Activated naive CD8-positive, alpha-beta T cell treated with anti-CD3 and anti-CD28 coated beads, Interleukin-2, amount 10 ng/mL, durations not matched to agents 7 days and 5 days (primary cell): ENCODE data around the gene CFL2. TPM values are rescaled to one million over a fixed set of nuclear protein-coding genes. Genes with fewer than 3 reads are reported as not detected.
"Not testable (repeated sequence)": the region's sequence is repeated elsewhere in the genome, so short reads cannot be mapped to it uniquely, and the experiment has no call there.

ENCODE experiments used
- ATAC-seq: fragments of 150-1000 bp; cut with Tn5 transposase; one replicate; pipeline ENCODE4 v1.10.0; 2021; ENCODE audit warnings: low read depth, moderate library complexity
- POLR2A ChIA-PET: fragments of 350-600 bp; sonication (Branson Sonifier 250); formaldehyde crosslinking; loops from one replicate; lab custom pipeline; 2021; ENCODE audit warnings: antibody characterized with exemption; lab: Charles Lee
- DNase-seq: peaks from one replicate; pipeline ENCODE4 v3.0.0; 2021
- H3K27ac Mint-ChIP-seq: one replicate; pipeline ENCODE4 v1.8.0; 2022; ENCODE audit warnings: mild to moderate bottlenecking, mixed read lengths
- H3K27me3 Mint-ChIP-seq: one replicate; pipeline ENCODE4 v1.8.0; 2022; ENCODE audit warnings: mild to moderate bottlenecking, moderate library complexity, mixed read lengths
- H3K36me3 Mint-ChIP-seq: one replicate; pipeline ENCODE4 v1.8.0; 2021; ENCODE audit warnings: mild to moderate bottlenecking, mixed read lengths
- H3K4me1 Mint-ChIP-seq: one replicate; pipeline ENCODE4 v1.8.0; 2021; ENCODE audit warnings: mixed read lengths
- H3K4me3 Mint-ChIP-seq: one replicate; pipeline ENCODE4 v1.8.0; 2022; ENCODE audit warnings: mild to moderate bottlenecking, moderate library complexity, mixed read lengths
- H3K9me3 Mint-ChIP-seq: one replicate; pipeline ENCODE4 v1.8.0; 2021; ENCODE audit warnings: mixed read lengths
- total RNA-seq, 2 experiments: library from RNA; stranded (reverse); gene quantifications; one replicate each; pipeline ENCODE4 v1.2.3, GENCODE V29; 2021

CFL2 gene
- total RNA-seq, 2 experiments from 2014 or later, result 9.8 to 12.5 TPM

GRCh38 chr14:34700622-34701130 is 13.7 kb downstream of the CFL2 start:
- no peak for ATAC-seq
- Mint-ChIP-seq H3K4me3 (no peak overlapping the region), H3K27ac (no peak overlapping the region), H3K27me3 (no peaks in the 10 kb centered on the region), H3K9me3 (no peaks in the 10 kb centered on the region), H3K4me1 (no peaks in the 10 kb centered on the region), H3K36me3 (no peaks in the 10 kb centered on the region)
- POLR2A ChIA-PET, result interaction anchor here (0.6 kb wide), 1 partner anchor 570 kb away, joined by 9 read pairs; no protein-coding TSS in a partner anchor
- DNase-seq, result no peak

- POLR2A ChIA-PET, result interaction anchor here (0.5 to 0.6 kb wide), 3 partner anchors 365 to 571 kb away, joined by 3 to 9 read pairs (median 4); no protein-coding TSS in a partner anchor
- no peak for DNase-seq
- ATAC-seq, result no peak
- Mint-ChIP-seq H3K4me3 (no peak overlapping the region), H3K9me3 (no peaks in the 10 kb centered on the region), H3K4me1 (no peaks in the 10 kb centered on the region), H3K27ac (no peak overlapping the region), H3K36me3 (no peaks in the 10 kb centered on the region), H3K27me3 (no peaks in the 10 kb centered on the region)
Measured at GRCh38 chr14:34699873-34700621, 14.3 kb downstream of the CFL2 start.

DNA sequence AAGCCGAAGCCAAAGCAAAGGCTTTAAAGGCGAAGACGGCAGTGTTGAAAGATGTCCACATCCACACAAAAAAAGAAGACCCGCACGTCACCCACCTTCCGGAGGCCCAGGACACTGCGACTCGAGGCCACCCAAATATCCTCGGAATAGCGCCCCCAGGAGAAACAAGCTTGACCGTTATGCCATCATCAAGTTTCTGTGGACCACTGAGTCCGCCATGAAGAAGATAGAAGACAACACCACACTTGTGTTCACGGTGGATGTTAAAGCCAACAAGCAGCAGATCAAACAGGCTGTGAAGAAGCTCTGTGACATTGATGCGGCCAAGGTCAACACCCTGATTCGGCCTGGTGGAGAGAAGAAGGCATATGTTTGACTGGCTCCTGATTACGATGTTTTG is 20.2 kb downstream of the CFL2 start:
- H3K27ac Mint-ChIP-seq, H3K4me3 Mint-ChIP-seq, POLR2A ChIA-PET, H3K36me3 Mint-ChIP-seq, H3K9me3 Mint-ChIP-seq, H3K27me3 Mint-ChIP-seq, ATAC-seq, DNase-seq: not testable (repeated sequence)
- H3K4me1 Mint-ChIP-seq, result peaks cover 13% of the 10 kb centered on the region

- H3K9me3 Mint-ChIP-seq, result no peaks in the 10 kb centered on the region
- peaks cover 13% of the 10 kb centered on the region for H3K4me1 Mint-ChIP-seq
- H3K36me3 Mint-ChIP-seq, result no peaks in the 10 kb centered on the region
- peak; percentile 66 for ATAC-seq
- peak overlapping the region; percentile 67 for H3K27ac Mint-ChIP-seq
- POLR2A ChIA-PET, result no interaction called here
- peak overlapping the region; percentile 62 for H3K4me3 Mint-ChIP-seq
- peak; percentile 43 for DNase-seq
- peaks cover 4% of the 10 kb centered on the region for H3K27me3 Mint-ChIP-seq
Measured at GRCh38 chr14:34693228-34693939, 21.0 kb downstream of the CFL2 start.

DNA sequence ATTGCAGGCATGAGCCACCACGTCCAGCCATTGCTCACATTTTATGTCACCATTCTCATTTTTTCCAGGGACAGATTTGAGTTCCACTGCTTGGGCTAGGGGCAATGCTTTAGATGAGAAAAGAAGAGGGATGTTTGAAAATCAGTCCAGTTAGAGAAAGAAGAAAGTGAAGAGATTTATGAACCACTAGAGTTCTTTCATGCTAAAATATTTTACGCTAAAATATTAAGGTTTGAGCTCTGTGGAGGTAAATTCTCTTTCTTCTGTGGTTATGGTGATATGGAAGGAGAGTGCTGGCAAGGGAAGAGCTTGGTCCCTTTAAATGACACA is 21.5 kb downstream of the CFL2 start:
- DNase-seq (no peak), ATAC-seq (no peak)
- POLR2A ChIA-PET, result interaction anchor here (1.5 kb wide), 1 partner anchor 290 kb away, joined by 3 read pairs; the partner anchor contains the start of gene SRP54
- peaks cover 4% of the 10 kb centered on the region for H3K27me3 Mint-ChIP-seq
- H3K9me3 Mint-ChIP-seq, result no peaks in the 10 kb centered on the region
- peak overlapping the region; percentile 67 for H3K27ac Mint-ChIP-seq
- peak overlapping the region; percentile 62 for H3K4me3 Mint-ChIP-seq
- H3K4me1 Mint-ChIP-seq, result peaks cover 13% of the 10 kb centered on the region
- no peaks in the 10 kb centered on the region for H3K36me3 Mint-ChIP-seq

DNA sequence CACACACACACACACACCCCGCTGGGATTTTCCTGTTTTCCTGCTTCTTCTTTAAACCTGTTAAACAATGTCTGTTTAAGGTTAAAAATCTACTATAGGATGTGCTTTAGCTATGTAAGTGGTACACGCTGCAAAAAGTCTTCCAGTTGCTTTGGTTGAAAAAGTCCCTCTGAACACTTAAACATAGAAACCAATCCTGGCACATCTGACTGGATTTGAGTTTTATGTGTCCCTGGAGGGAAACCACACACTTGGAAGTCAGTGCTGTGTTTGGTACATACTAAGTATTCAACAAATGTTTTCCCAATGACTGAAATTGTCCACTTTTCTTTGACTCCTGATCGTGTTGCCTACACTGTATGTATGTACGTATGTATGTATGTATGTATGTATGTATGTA is 22.0 kb downstream of the CFL2 start:
- DNase-seq, result no peak
- no peak overlapping the region for H3K27ac Mint-ChIP-seq
- no peaks in the 10 kb centered on the region for H3K36me3 Mint-ChIP-seq
- H3K4me1 Mint-ChIP-seq, result peaks cover 13% of the 10 kb centered on the region
- no peaks in the 10 kb centered on the region for H3K9me3 Mint-ChIP-seq
- no peak for ATAC-seq
- POLR2A ChIA-PET, result interaction anchor here (1.5 kb wide), 1 partner anchor 291 kb away, joined by 3 read pairs; the partner anchor contains the start of gene SRP54
- peaks cover 8% of the 10 kb centered on the region for H3K27me3 Mint-ChIP-seq
- no peak overlapping the region for H3K4me3 Mint-ChIP-seq

GRCh38 chr14:34691206-34691605 is 23.2 kb downstream of the CFL2 start:
- Mint-ChIP-seq H3K36me3 (no peaks in the 10 kb centered on the region), H3K9me3 (no peaks in the 10 kb centered on the region), H3K4me1 (peaks cover 13% of the 10 kb centered on the region), H3K27me3 (peaks cover 8% of the 10 kb centered on the region), H3K27ac (no peak overlapping the region), H3K4me3 (no peak overlapping the region)
- no peak for DNase-seq
- POLR2A ChIA-PET, result interaction anchor here (1.5 kb wide), 1 partner anchor 292 kb away, joined by 3 read pairs; the partner anchor contains the start of gene SRP54
- ATAC-seq, result no peak

- DNase-seq (no peak), ATAC-seq (no peak)
- H3K36me3 Mint-ChIP-seq, result no peaks in the 10 kb centered on the region
- H3K27me3 Mint-ChIP-seq, result peaks cover 8% of the 10 kb centered on the region
- peaks cover 13% of the 10 kb centered on the region for H3K4me1 Mint-ChIP-seq
- no peak overlapping the region for H3K27ac Mint-ChIP-seq
- H3K4me3 Mint-ChIP-seq, result no peak overlapping the region
- H3K9me3 Mint-ChIP-seq, result no peaks in the 10 kb centered on the region
- POLR2A ChIA-PET, result no interaction called here
Measured at GRCh38 chr14:34688470-34689206, 25.8 kb downstream of the CFL2 start.

- H3K27ac Mint-ChIP-seq, result no peak overlapping the region
- no peaks in the 10 kb centered on the region for H3K9me3 Mint-ChIP-seq
- peaks cover 11% of the 10 kb centered on the region for H3K4me1 Mint-ChIP-seq
- H3K4me3 Mint-ChIP-seq, result no peak overlapping the region
- POLR2A ChIA-PET, result no interaction called here
- no peak for DNase-seq
- no peak for ATAC-seq
- H3K27me3 Mint-ChIP-seq, result peaks cover 8% of the 10 kb centered on the region
- H3K36me3 Mint-ChIP-seq, result no peaks in the 10 kb centered on the region
Measured at GRCh38 chr14:34685819-34686428, 28.5 kb downstream of the CFL2 start.

DNA sequence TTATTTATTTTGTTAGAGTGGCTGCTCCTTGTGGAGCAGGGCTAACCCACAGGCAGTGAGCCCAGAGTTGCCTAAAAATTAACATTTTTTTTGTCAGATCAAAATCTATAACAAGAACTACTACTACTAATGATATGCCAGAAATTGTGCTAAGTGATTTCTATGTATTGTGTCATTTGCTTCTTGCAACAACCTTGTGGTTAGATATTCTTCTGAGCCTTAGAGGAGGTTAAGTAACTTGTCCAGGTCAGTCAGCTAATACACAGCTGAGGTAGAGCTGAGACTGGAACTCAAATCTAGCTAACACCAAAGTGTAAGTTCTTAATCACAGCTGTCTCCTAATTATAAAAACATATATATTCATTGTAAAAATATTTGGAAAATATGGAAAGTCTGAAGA is 29.8 kb downstream of the CFL2 start:
- H3K9me3 Mint-ChIP-seq, result no peaks in the 10 kb centered on the region
- ATAC-seq (no peak), DNase-seq (no peak)
- H3K36me3 Mint-ChIP-seq, result no peaks in the 10 kb centered on the region
- H3K27ac Mint-ChIP-seq, result no peak overlapping the region
- POLR2A ChIA-PET, result no interaction called here
- no peak overlapping the region for H3K4me3 Mint-ChIP-seq
- peaks cover 4% of the 10 kb centered on the region for H3K27me3 Mint-ChIP-seq
- H3K4me1 Mint-ChIP-seq, result peaks cover 11% of the 10 kb centered on the region

DNA sequence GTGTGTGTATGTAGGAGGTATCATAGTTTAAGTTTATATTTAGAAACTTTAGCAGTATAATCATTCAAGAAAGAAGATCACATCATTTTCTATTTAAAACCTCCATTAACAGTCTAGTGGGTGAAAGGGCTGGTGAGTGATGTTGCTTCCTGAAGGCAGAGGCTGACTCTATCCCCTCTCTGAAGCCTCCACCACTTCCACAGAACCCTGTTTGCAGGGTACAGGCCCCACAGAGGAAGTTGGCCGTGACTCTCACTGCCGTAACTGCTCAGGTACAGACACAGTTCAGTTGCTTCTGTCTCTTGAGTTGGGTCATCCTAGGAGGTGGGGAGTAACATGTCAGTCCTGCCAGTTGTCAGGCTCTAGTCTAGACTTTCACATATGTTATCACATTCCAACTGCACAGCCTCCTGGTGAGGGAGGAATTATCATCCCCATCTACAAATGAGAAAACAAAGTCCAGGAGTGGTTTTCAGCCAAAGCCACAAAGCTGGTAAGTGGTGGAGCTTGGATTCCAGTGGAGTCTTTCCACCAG is 31.5 kb downstream of the CFL2 start:
- POLR2A ChIA-PET, result no interaction called here
- no peaks in the 10 kb centered on the region for H3K36me3 Mint-ChIP-seq
- DNase-seq, result no peak
- no peaks in the 10 kb centered on the region for H3K9me3 Mint-ChIP-seq
- H3K4me1 Mint-ChIP-seq, result peaks cover 11% of the 10 kb centered on the region
- peaks cover 4% of the 10 kb centered on the region for H3K27me3 Mint-ChIP-seq
- ATAC-seq, result peak; percentile 100
- H3K27ac Mint-ChIP-seq, result peak overlapping the region; percentile 56
- no peak overlapping the region for H3K4me3 Mint-ChIP-seq

- H3K4me3 Mint-ChIP-seq, result no peak overlapping the region
- POLR2A ChIA-PET, result interaction anchor here (0.6 kb wide), 1 partner anchor 239 kb away, joined by 3 read pairs; no protein-coding TSS in a partner anchor
Measured at GRCh38 chr14:34680806-34681479, 33.5 kb downstream of the CFL2 start.

More at GRCh38 chr14:34680806-34681479, 33.5 kb downstream of the CFL2 start:
- Mint-ChIP-seq H3K9me3 (no peaks in the 10 kb centered on the region), H3K36me3 (no peaks in the 10 kb centered on the region), H3K27ac (no peak overlapping the region), H3K4me1 (peaks cover 11% of the 10 kb centered on the region), H3K27me3 (no peaks in the 10 kb centered on the region)
- no peak for ATAC-seq
- DNase-seq, result no peak
